ENCODE data around the gene ABCB9. TPM values are rescaled to one million over a fixed set of nuclear protein-coding genes. Genes with fewer than 3 reads are reported as not detected.
A peak's percentile ranks its signal among the peaks of the same experiment; 100 is the strongest.
"Not testable (repeated sequence)": the region's sequence is repeated elsewhere in the genome, so short reads cannot be mapped to it uniquely, and the experiment has no call there.

Gene ABCB9
- polyA plus RNA-seq (ENCODE audit: insufficient read length in 3 of 3) = 1 to 10 TPM; 5.1 to 5.8 (median 5.1) TPM

DNA sequence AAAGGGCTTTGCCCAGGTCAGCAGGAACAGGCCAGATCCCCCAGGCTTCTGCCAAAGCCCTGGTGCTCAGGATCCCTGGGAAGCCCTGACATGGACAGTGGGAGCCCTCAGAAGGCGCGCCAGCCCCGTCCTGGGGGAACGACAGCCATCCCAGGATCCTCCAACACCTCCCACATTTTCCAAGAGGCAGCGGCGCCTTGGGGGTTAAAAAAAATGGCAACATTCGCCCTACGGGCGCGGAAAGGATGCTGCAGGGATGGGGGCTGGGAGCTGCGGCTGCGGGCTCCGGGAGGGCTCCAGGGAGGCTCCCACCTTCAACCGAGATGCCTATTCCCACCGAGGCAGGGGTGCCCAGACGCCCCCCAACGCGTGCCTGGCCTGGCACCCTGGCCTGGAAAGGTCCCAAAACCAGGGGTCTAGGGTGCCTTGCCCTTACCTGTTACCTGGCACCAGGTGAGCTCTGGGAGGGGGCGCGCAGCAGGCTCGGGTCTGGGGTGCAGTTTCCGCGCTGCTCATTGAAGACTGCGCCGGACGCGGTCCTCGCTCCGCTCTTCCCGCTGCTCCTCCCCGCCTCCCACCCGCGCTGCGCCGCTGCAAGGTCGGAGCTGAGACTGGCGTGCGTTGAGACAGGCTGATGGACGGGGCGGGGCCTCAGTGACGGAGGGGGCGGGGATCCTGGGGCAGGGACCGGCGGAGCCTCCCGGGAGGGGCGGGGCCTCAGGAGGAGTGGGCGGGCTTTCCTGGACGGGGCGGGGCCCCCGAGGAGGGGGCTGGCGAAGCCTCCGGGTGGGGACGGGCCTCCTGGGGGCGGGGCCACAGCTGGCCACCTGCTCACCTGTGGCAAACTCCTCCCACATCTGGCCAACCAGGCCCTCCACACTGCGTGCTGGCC is at the start of gene ABCB9:
Gene ABCB9, minus strand, starts transcription at position 613 of the 892 bp plus-strand sequence. CDS start 6,228 bp downstream, outside the sequence.
- peak in 1 of 3 donors; percentile 62 for DNase-seq (ENCODE audit: low read depth in 3 of 3, low spot score in 2 of 3)

DNA sequence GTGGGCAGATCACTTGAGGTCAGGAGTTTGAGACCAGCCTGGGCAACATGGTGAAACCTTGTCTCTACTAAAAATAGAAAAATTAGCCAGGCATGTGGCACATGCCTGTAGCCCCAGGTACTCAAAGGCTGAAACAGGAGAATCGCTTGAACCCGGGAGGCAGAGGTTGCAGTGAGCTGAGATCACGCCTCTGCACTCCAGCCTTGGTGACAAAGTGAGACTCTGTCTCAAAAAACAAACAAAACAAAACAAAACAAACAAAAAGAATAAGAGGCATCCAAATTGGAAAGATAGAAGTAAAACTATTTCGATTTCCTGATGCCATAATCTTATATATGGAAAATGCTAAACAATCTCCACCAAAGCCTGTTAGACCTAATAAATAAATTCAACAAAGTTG is 48.2 kb upstream of the ABCB9 start:
- not testable (repeated sequence) for DNase-seq (ENCODE audit: low read depth in 3 of 3, low spot score in 2 of 3)

DNA sequence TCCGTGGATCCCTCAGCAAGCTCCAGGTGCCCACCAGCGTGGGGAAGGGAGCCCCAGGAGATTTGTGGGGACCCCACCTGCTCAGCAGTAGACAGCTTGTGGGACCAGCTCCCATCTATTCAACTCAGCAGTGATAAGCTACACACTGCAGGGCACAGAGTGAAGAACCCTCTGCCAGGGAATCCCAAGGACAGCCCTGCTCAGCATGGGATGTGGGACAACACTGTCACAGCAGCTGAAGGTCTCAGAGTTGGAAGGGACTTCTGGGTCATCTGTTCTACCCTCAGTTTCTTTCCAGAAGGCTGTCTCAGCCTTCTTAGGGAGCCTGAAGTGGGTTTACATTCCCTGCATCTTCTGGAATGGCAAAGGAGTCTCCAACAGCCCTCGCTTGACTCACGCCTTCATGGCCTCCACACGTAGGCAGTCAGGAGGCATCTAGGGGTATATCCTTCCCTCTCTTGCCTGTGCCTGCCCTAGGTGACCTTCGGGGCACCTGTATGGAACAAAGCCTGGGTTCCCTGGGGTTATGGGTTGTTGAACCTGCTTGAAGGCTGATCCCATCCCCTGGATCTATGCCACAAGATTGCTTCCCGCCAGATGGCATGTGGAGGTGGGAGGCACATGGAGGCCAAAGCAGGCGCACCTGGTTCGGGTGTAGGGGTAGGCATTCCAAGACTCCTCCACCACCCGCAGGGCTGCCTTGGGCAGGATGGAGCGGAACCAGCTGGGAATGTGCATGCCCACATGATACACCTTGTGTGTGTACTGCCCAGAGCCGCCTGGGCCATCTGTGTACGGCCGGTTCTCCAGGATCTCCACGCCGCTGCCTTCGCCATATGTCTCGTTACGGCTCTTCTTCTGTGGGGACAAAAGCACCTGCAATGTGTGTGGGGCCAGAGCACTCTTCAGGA is 47.2 kb upstream of the ABCB9 start:
- no peak for DNase-seq (ENCODE audit: low read depth in 3 of 3, low spot score in 2 of 3)

DNA sequence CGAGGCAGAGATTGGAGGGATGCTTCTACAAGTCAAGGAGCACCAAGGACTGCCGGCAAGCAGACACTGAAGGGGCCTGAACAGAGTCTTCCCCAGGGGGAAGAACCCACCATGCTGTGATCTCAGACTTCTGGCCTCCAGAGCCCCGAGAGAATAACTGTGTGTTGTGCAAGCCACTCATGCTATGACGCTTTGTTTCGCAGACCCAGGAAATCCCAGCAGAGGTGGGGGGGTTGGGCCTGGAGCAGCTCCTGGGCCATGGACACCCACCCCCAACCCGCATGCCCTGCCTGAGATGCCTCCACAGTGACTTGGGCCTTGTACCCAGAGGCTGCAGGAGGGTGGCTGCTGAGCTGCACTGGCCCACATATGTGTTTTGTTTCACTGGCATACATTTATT is 45.4 kb upstream of the ABCB9 start:
- DNase-seq (ENCODE audit: low read depth in 3 of 3, low spot score in 2 of 3) = no peak

DNA sequence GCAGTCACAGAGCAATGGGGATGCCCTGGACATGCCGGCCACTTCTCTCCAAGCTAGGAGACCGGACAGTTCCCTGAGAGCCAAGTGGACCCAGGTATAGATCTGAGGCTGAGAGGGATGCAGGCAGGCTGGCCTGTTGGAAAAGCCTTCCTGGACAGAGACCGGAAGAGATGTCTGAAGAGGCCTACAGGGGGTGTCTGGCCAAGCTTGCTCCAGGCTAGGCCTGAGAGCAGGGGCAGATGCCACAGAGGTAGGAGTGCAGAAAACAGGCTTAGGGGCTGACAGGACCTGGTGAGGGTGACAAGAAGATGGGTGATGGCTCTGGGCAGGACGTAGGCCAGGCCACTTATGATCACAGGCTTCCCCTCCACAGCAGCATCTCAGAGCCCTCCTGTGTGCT is 44.4 kb upstream of the ABCB9 start:
- DNase-seq (ENCODE audit: low read depth in 3 of 3, low spot score in 2 of 3) = no peak

DNA sequence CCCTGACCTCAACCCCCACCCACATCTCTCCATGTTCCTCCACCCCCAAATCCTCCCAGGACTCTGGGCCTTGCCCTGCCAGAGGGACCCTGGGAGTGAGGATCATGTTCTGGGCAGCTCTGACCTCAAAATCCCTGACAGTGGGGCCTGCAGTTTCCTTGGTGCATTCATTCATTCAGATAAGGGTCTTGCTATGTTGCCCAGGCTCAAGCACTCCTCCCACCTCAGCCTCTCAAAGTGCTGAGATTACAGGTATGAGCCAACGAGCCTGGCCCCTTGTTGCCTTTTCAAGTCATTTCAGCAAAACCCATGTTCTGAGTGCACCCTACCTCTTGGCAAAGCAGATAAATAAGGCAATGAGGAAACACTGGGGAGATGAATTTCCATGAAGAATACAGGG is 43.8 kb upstream of the ABCB9 start:
- no peak for DNase-seq (ENCODE audit: low read depth in 3 of 3, low spot score in 2 of 3)

DNA sequence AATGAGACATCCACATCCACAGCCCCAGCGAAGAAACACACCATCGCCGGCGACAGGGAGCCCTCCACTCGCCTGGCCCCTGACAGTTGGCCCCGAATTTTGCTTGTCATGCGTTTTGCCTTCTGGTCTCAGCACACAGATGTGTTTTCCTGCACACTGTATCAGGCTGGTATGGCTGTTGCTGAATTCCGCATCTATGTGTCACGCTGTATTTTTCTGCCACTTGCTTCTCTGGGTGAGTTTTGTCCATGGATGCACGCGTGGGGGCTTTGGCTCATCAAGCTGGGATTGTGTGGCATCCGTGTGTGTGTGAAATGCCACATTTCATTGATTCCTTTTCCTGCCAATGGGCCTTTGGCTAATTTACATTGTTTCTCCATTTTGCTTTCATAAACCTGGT is 40.7 kb upstream of the ABCB9 start:
- no peak for DNase-seq (ENCODE audit: low read depth in 3 of 3, low spot score in 2 of 3)

DNA sequence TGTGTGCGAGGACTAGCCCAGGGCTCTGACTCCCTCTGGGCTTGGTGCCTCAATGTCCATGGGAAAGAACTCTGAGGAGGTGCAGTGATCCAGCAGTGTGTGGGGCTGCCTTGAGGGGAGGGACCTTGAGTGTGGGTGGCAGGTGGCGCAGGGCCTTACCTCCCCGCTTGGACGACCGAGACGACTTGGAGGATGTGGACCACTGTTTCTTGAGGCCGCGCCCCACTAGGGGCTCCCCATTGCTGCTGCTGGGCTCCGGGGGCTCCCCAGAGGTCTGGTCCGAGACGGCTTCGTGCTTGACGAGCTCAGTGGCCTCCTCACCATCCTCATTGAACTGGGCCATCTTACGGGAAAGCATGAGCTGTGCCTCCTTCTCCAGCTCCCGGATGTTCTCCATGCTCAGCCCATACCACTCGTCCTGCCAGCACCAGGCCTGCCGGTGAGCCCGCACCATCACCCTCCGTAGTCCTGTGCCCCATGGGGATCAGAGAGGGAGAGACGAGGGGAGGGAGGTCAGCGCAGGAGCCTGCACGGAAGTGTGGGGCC is 38.9 kb upstream of the ABCB9 start:
- no peak for DNase-seq (ENCODE audit: low read depth in 3 of 3, low spot score in 2 of 3)

DNA sequence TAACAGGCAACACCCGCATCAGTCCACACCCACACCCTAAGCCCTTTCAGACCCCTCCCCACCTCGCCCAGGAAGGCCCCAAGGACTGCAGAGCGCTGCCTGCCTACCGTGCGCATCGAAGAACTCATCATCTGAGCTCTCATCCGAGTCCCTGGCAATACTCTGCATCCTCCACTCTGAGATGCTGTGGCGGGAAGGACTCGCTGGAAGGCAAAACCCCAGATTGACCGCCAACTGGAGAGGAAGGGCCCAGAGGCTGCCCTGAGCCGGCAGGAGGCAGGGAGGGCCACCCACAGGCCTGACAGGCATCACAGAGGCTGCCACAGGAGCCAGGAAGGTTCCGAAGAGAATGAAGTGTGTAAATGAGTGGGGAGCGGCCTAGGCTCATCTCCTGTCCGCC is 38.0 kb upstream of the ABCB9 start:
- no peak for DNase-seq (ENCODE audit: low read depth in 3 of 3, low spot score in 2 of 3)

DNA sequence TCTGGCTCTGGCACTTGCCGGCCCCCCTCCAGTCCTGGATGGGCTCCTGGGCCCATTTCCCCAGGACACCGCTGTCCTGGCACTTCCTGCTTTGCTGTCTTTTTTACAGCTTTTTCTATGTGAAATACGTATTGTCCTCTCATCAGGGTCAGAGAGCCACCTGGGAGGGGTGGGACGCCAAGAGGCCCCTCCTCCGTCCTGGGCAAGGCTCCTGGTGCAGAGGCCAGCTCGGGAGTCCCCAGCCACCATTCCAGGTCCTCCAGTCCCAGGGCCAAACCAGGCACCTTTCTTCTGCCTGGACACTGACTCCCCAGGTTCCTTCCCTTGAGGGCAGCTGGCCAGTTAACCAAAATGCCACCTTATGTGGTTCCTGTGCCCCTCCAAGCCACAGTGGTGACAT is 37.0 kb upstream of the ABCB9 start:
- DNase-seq (ENCODE audit: low read depth in 3 of 3, low spot score in 2 of 3) = no peak

DNA sequence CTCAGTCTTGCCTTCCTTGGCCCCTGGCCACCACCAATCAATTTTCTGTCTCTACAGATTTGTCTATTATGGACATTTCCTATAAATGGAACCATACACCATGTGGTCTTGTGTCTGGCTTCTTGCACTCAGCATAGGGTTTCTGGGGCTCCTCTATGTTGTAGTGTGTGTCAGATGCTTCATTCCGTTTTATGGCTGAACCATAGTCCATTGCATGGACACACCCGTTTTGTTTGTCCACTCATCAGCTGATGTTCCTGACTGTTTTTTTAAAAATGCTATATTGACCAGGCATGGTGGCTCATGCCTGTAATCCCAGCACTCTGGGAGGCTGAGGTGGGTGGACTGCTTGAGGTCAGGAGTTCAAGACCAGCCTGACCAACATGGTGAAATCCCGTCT is 35.2 kb upstream of the ABCB9 start:
- DNase-seq (ENCODE audit: low read depth in 3 of 3, low spot score in 2 of 3) = no peak

DNA sequence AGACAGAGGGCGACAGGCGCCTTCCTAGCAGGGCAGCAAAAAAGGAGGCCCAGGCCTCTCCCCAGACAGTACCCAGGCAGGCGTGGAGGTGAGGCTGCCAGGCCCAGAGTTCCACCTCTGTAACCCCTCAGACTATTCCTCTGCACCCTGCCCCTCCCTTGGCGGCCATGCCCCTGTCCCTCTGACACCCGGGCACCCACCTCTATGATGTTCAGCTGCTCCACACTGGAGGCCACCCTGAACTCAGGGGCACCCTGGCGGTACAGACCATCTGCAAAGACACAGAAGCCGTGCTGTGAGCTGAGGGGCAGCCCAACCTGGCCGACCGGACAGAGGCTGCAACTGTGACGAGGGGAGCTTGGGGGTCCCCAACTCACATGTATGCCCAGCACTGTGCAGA is 34.3 kb upstream of the ABCB9 start:
- DNase-seq (ENCODE audit: low read depth in 3 of 3, low spot score in 2 of 3) = no peak

DNA sequence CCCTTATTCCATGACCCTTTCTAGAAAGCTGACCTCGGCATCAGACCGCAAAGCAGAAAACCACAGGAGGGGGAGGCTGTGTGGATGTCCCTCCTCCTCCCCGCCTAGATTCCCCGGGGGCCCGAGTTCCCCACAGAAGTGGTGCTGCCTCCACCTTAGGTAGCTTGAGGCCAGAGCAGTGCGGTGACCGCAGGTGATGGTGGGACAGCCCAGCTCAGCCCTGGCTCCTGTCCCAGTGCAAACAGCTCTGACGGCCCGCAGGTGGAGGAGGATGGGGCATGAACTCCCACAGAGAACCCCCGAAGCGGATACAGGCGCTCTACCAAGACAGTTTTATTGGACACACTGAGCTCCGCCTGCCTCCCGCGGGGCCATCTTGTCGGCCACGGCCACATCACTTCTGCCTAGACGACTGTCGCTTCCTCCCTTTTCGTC is 33.7 kb upstream of the ABCB9 start:
- no peak for DNase-seq (ENCODE audit: low read depth in 3 of 3, low spot score in 2 of 3)

DNA sequence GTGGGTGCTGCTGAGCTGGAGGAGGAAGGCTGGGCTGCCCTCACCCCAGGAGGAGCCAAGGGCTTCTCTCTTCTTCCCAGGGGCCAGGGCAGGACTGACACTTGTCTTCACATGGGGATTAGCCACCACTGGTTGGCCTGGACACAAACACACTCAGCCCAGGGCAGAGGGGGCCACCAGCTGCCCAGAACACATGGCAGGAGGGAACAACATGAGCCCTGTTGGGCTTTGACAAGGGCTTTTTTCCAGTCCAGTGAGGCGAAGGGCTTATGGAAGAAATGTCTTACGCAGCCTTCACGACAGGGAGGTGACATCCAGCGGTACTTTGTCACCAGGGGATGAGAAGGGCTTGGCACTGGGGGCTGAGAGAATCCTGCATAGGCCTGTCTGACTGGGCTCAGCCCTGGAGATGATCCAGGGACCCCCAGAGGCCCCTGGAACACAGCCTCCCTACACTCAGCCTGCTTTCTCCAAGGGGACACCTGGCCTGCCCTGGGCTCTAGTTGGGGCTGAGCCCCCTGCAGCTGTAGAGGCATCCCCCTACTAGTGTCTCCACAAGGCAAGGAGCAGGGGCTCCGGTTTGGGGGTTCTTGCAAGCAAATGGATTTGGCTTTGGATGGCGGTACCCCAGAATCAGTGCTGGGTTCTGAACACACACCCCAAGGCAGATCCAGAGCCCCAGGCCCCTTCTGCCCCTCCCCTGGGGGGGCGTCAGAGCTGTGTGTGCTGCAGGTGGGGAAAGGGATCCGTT is 33.1 kb upstream of the ABCB9 start:
- DNase-seq (ENCODE audit: low read depth in 3 of 3, low spot score in 2 of 3) = no peak

DNA sequence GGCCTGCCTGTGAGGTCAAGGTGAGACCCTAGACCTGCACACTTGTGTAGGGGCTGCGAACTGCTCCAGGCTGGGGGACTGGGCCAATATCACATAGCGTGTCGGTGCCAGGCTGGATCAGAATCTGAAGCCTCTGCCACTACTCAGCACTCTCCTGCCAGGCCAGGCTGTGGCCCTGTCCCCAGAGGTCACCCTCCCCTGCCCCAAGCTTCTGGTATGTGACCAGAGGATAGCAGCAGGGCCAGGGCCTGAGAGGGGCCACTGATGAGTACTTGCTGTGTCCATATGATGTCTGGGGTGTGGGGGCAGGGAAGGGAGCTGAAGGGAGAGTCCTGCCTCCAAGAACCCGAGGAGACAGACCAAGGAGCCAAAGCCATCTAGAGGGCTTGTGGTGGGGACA is 32.1 kb upstream of the ABCB9 start:
- DNase-seq (ENCODE audit: low read depth in 3 of 3, low spot score in 2 of 3) = no peak

DNA sequence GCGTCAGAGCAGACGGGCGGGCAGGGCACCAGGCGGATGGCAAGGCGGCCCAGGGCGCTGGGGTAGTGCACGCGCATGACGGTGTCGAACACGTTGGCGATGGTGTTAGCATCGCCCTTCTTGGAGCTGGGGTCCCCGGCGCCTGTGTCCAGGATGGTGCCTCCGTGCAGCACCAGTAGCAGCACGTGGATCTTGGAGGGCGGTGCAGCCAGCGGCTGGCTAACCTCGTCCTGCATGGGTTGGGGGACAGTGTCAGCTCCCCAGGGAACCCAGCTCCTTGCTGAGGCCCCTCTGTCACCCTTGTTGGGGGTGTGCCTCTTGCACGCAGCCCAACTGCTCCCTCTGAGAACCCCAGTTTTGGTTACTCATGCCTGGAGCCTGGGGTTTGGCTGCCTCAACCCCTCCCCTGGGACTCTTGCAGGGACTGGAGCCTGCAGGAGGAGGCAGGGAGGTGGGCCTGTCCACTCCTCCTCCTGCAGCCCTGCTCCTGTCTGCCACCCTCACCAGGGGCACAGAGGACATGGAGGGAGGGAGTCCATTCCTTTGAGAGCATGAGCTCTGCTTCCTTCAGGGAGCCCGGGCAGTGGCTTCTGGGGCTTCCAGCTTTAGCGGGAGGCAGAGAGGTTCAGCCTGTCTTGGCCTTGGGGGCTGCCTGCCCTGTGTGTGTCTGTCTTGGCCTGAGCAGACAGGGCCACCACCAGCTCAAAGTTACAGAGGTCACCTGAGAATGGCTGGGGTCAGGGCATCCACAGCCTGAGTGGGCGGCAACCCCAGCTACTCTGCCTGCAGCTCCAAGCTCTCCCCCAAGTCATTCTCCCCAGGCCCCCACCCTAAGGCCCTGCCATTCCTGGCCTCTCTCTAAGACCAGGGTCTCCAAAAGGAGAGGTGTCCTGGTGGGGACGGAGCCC is 31.3 kb upstream of the ABCB9 start:
- DNase-seq (ENCODE audit: low read depth in 3 of 3, low spot score in 2 of 3) = no peak

DNA sequence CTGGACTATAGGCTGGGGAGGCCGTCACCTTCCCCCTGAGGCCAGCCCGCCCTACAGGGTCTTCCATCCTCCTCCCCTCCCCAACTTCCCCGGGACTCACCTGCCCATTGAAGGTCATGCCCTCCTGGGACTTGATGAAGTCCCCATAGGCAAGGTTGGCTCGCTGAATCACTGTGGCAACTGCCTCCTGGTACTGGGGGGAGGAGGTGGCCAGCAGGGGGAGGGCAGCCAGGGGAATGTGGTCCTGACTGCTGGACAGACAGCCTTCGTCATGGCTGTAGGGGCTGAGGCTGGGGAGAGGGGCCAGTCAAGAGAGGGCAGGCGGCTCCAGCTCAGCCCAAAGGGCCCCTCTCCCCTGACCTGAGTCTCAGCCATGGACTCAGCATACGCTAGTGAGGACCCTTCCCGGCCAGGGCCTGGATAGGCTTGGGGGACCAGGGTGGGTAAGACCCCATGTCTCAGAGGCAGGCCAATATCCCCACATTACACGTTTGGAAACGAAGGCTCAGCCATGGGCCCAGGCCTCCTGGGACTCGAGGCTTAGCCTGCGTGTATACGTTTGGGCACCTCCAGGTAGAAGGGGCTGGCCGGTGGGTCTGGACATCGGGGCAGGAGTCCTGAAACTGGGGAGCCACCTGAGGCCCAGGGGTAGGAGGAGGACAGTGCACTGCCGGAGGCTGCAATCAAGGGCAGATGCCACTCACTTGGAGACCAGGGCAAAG is 30.5 kb upstream of the ABCB9 start:
- no peak for DNase-seq (ENCODE audit: low read depth in 3 of 3, low spot score in 2 of 3)

DNA sequence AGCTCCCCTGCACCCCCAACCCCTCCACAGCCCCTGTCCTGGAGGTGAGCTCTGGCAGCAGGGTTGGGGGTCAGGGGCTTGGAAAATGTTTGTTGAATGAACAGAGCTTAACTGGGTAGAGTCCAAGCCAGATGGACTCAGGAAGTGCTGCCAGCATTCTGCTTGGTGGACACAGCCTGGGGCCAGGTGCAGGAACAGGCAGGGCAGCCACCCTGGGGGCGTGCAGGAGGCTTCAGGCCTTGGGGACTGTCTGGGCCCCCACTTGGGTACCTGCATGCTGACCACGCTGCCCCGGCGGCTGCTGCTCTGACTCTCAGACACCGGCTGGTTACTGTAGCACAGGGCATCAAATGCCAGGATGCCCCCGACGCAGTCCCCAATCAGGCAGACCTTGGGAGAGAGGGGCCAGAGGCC is 29.9 kb upstream of the ABCB9 start:
- DNase-seq (ENCODE audit: low read depth in 3 of 3, low spot score in 2 of 3) = no peak

Measured in right renal cortex interstitium (tissue), 3 donors.